Measurements from ENCODE around the gene KCNJ15. TPM values are rescaled to one million over a fixed set of nuclear protein-coding genes. Genes with fewer than 3 reads are reported as not detected.
A peak's percentile ranks its signal among the peaks of the same experiment; 100 is the strongest.

Gene KCNJ15
- total and polyA plus RNA-seq, 8 donors: 54.1 to 103 (median 80.7) TPM

DNA sequence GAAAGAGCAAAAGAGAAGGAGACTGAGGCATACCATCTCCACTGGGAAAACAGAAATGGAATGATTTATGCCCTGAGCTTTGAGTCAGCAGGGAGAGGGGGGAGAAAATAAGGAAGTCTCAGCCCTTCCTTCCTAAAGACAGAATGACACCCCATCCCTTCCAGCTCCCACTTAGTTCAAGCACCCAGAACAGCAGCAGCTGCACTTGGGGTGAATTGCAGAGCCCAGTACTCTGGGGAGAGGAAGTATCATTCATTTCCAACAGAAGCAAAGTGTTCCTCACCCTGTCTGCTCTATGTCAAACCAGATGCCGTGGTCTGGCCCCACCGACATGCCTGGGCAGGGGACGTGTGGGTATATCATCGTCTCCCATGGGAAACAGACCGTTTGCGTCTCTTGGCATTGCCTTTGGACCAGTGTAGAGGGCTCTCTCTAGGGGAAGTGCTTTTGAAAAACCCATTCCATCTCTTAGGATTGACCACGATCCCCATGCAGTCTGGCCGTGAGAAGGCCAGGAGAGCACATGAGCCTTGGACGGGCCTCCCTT, 1.1 kb upstream of the KCNJ15 start:
- Histone ChIP-seq H3K27me3 (no peaks in the 10 kb centered on the region), H3K36me3 (no peaks in the 10 kb centered on the region), H3K4me1 (peaks cover 3 to 39% of the 10 kb centered on the region in 2 donors), H3K27ac (peak overlapping the region in 1 of 2 donors; percentile 92), H3K9me3 (no peaks in the 10 kb centered on the region), H3K4me3 (no peak overlapping the region)
- ATAC-seq (no peak), DNase-seq (no peak)
- TF ChIP-seq CTCF (IDR thresholded peaks at IDR 0.05): no peak
- intact Hi-C loops (cut with DNase I): no loop called here

GRCh38 chr21:38257667-38258066, 876 bp downstream of the KCNJ15 start:
- DNase-seq: no peak
- peak overlapping the region; percentile 85 to 92 for H3K27ac ChIP-seq
- no peaks in the 10 kb centered on the region for H3K9me3 ChIP-seq
- ATAC-seq: no peak
- no peaks in the 10 kb centered on the region for H3K36me3 ChIP-seq
- H3K4me3 ChIP-seq: peak overlapping the region; percentile 10 to 36
- peaks cover 8 to 51% of the 10 kb centered on the region in 2 donors for H3K4me1 ChIP-seq
- intact Hi-C loops (cut with DNase I): no loop called here
- no peaks in the 10 kb centered on the region for H3K27me3 ChIP-seq
- no peak for TF ChIP-seq CTCF (IDR thresholded peaks at IDR 0.05)

DNA sequence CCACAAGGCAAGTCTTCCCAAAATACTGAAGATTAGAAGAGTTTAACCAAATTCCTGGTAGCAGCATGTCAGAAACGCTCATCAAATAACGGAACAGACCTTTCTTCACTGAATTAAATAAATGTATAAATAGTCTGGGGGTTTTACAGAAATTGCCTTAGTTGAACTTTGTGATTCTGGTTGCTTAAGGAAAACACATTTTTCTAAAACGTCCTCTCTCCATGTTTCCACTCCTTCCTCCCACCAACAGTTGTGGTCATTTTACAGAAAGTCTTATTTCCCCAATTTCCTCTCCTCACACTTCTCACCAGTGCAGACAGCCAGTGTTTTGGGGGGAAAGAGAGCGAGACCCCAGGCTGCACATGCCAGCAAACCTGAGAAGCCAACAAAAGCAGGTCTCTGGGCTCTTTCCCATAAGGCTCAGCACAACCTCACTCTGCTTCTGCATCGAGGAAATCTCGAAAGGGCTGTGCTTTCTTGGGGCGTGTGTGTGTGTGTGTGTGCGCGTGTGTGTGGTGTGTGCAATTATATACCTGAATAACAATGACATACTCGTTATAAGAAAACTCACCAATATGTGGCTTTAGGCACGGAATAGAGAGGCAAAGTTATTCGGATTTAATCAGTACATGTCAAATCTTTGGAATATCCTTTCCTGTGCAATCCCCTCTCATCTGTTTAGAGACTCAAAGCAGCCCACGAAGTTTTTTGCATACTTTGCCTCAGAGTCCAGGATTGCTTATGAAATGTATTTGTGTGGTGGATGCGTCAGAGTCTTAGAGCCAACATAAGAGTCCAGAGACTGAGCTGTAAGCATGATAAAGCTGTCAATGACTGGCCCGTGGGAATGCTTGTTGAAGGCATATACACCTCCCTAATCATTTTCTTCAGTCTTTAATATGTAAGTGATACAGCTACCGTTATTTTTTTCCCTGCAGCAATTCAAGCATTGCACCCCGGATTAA, 2.0 kb downstream of the KCNJ15 start:
- peaks cover 11 to 52% of the 10 kb centered on the region in 2 donors for H3K4me1 ChIP-seq
- no peak for TF ChIP-seq CTCF (IDR thresholded peaks at IDR 0.05)
- ATAC-seq: peak; percentile 63
- H3K36me3 ChIP-seq: no peaks in the 10 kb centered on the region
- intact Hi-C loops (cut with DNase I): no loop called here
- no peaks in the 10 kb centered on the region for H3K27me3 ChIP-seq
- H3K27ac ChIP-seq: peak overlapping the region; percentile 85 to 92
- peak overlapping the region; percentile 10 to 36 for H3K4me3 ChIP-seq
- H3K9me3 ChIP-seq: no peaks in the 10 kb centered on the region
- no peak for DNase-seq

DNA sequence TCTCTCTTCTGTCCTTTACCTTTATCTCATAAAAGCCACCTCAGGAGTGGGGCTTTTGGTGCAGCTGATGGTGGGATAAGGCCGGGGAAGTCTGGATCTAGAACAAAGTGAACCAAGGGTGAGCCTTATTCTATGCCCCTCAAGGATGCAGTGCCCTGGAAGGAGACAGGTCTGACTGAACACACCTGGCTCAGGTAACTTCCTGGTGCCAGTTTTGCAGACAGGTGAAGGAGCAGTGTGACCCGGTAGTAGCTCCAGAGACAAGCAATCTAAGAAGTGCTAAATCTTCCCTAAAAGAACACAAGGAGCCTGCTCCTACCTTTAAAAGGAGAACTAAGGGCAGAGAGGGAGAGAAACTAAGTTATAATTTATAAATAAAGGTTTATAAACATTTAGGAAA, 2.9 kb downstream of the KCNJ15 start:
- H3K27me3 ChIP-seq: no peaks in the 10 kb centered on the region
- H3K27ac ChIP-seq: peak overlapping the region; percentile 85 to 92
- ATAC-seq: peak; percentile 26
- H3K4me1 ChIP-seq: peaks cover 14 to 60% of the 10 kb centered on the region in 2 donors
- H3K4me3 ChIP-seq: peak overlapping the region in 1 of 2 donors; percentile 36
- no peaks in the 10 kb centered on the region for H3K36me3 ChIP-seq
- no peak for TF ChIP-seq CTCF (IDR thresholded peaks at IDR 0.05)
- DNase-seq: no peak
- no peaks in the 10 kb centered on the region for H3K9me3 ChIP-seq
- intact Hi-C loops (cut with DNase I): no loop called here

- Histone ChIP-seq H3K27ac (peak overlapping the region; percentile 85 to 92), H3K4me3 (no peak overlapping the region)
- ATAC-seq: no peak
These were observed 3.6 kb downstream of the KCNJ15 start for GRCh38 chr21:38260426-38260825.

More at GRCh38 chr21:38260426-38260825, 3.6 kb downstream of the KCNJ15 start:
- H3K27me3 ChIP-seq: no peaks in the 10 kb centered on the region
- peaks cover 20 to 62% of the 10 kb centered on the region in 2 donors for H3K4me1 ChIP-seq
- H3K9me3 ChIP-seq: no peaks in the 10 kb centered on the region
- H3K36me3 ChIP-seq: no peaks in the 10 kb centered on the region
- TF ChIP-seq CTCF (IDR thresholded peaks at IDR 0.05): no peak
- intact Hi-C loops (cut with DNase I): no loop called here
- DNase-seq: no peak

Data from left lung (tissue), 10 donors.